HepG2 (cell line): ENCODE data around the gene ALOXE3. TPM values are rescaled to one million over a fixed set of nuclear protein-coding genes. Genes with fewer than 3 reads are reported as not detected.

ENCODE experiments used
- ASH2L ChIP-seq: fragments of 300-600, 200-600 bp; sonication (generic); IDR thresholded peaks from 2 replicates; pipeline ENCODE4 v1.7.0; 2017; ENCODE audit warnings: low read depth, mild to moderate bottlenecking, moderate library complexity, mixed read lengths, low read length; ENCODE audit not compliant: insufficient read length
- CREB3 ChIP-seq: sonication (generic); formaldehyde crosslinking; IDR thresholded peaks from 2 replicates; pipeline ENCODE4 v1.5.0; 2020; ENCODE audit warnings: missing genetic modification reagents
- DMTF1 ChIP-seq: sonication (generic); formaldehyde crosslinking; IDR thresholded peaks from 2 replicates; pipeline ENCODE4 v1.4.0; 2020; ENCODE audit warnings: mild to moderate bottlenecking, missing genetic modification reagents
- HNF4A ChIP-seq: sonication (generic); formaldehyde crosslinking; IDR thresholded peaks from 2 replicates; pipeline ENCODE4 v1.4.0; 2020; ENCODE audit warnings: missing genetic modification reagents
- MYC ChIP-seq: sonication (generic); formaldehyde crosslinking; IDR thresholded peaks from 2 replicates; pipeline ENCODE4 v1.9.0; 2021; ENCODE audit warnings: missing genetic modification reagents, borderline replicate concordance
- NFIC ChIP-seq: IDR thresholded peaks from 2 replicates; pipeline ENCODE4 v1.6.1; 2012; ENCODE audit warnings: mild to moderate bottlenecking, low read length, inconsistent platforms
- NFYB ChIP-seq: sonication (generic); formaldehyde crosslinking; IDR thresholded peaks from 2 replicates; pipeline ENCODE4 v1.4.0; 2020; ENCODE audit warnings: missing genetic modification reagents
- NR2F2 ChIP-seq: IDR thresholded peaks from 2 replicates; pipeline ENCODE4 v1.6.1; 2012; ENCODE audit warnings: low read depth, inconsistent platforms, borderline replicate concordance
- RAD21 ChIP-seq: fragments of 450-650 bp; formaldehyde crosslinking; IDR thresholded peaks from 2 replicates; pipeline ENCODE4 v1.5.0; 2020; ENCODE audit warnings: mild to moderate bottlenecking
- ZBTB20 ChIP-seq: sonication (generic); formaldehyde crosslinking; IDR thresholded peaks from 2 replicates; pipeline ENCODE4 v1.8.1; 2023; ENCODE audit warnings: missing genetic modification reagents, low read depth, mild to moderate bottlenecking, borderline replicate concordance
- ZNF142 ChIP-seq: sonication (generic); formaldehyde crosslinking; IDR thresholded peaks from 2 replicates; pipeline ENCODE4 v1.4.0; 2020; ENCODE audit warnings: missing genetic modification reagents
- ZNF232 ChIP-seq: sonication (generic); formaldehyde crosslinking; IDR thresholded peaks from 2 replicates; pipeline ENCODE4 v1.4.0; 2020; ENCODE audit warnings: missing genetic modification reagents, borderline replicate concordance
- ZNF576 ChIP-seq: sonication (generic); formaldehyde crosslinking; IDR thresholded peaks from 2 replicates; pipeline ENCODE4 v1.4.0; 2020; ENCODE audit warnings: mild to moderate bottlenecking, missing genetic modification reagents
- ZNF704 ChIP-seq: sonication (generic); formaldehyde crosslinking; IDR thresholded peaks from 2 replicates; pipeline ENCODE4 v1.8.1; 2023; ENCODE audit warnings: mild to moderate bottlenecking, inconsistent platforms, moderate library complexity, missing genetic modification reagents, borderline replicate concordance
- ZNF780A ChIP-seq: sonication (generic); formaldehyde crosslinking; IDR thresholded peaks from 2 replicates; pipeline ENCODE4 v1.8.0; 2022; ENCODE audit warnings: mild to moderate bottlenecking, missing genetic modification reagents, moderate library complexity
- ZSCAN9 ChIP-seq: IDR thresholded peaks from 2 replicates; pipeline ENCODE4 v1.6.1; 2016; ENCODE audit warnings: borderline replicate concordance
- polyA plus RNA-seq, 8 experiments: library from polyadenylated mRNA; depleted of rRNA in 3 of 8; stranded (reverse) in 7 of 8; unstranded in 1 of 8; fragments of >200 nt; fragmentation: Illumina TruSeq in 4 of 8; extraction: Trizol in 4 of 8; gene quantifications; 2 replicates each; pipeline versions ENCODE4 v1.2.1 to v1.2.3, GENCODE V29; 2011 to 2016; ENCODE audit warnings: low read depth in 4 of 8, missing spikeins in 1 of 8, mixed read lengths in 1 of 8; ENCODE audit not compliant: insufficient read depth in 1 of 8
- total RNA-seq, 5 experiments: library from RNA; depleted of rRNA; stranded (reverse); fragments of >200 nt; fragmentation: Illumina TruSeq; extraction: Trizol; gene quantifications; 2 replicates each; pipeline ENCODE4 v1.2.3, GENCODE V29; 2016; ENCODE audit warnings: low read depth in 1 of 5

The ALOXE3 gene
- total and polyA plus RNA-seq, 2 of the 13 experiments (the other 11 are each of a cell fraction or from before 2014, with no cell fraction given) = 0.07 TPM; not detected in 1

- TF ChIP-seq DMTF1 (CRISPR knock-in tag) (no peak), NR2F2 (peak; percentile 63; the same call in 1 of the 2 replicates), ZSCAN9 (CRISPR knock-in tag) (0 out of 2 replicates have a peak, but pooled peaks have one; percentile 13), NFYB (CRISPR knock-in tag) (0 out of 2 replicates have a peak, but pooled peaks have one; percentile 4), ZNF232 (peak; percentile 37; the same call in 1 of the 2 replicates), ASH2L (peak; percentile 63), ZNF576 (no peak), ZBTB20 (0 out of 2 replicates have a peak, but pooled peaks have one; percentile 29), ZNF780A (CRISPR knock-in tag) (no peak), CREB3 (CRISPR knock-in tag) (no peak), NFIC (no peak; the same call in 1 of the 2 replicates), ZNF142 (CRISPR knock-in tag) (no peak), MYC (CRISPR knock-in tag) (0 out of 2 replicates have a peak, but pooled peaks have one; percentile 28), ZNF704 (CRISPR knock-in tag) (0 out of 2 replicates have a peak, but pooled peaks have one; percentile 51), HNF4A (CRISPR knock-in tag) (peak; percentile 43; the same call in 1 of the 2 replicates), RAD21 (CRISPR knock-in tag) (peak; percentile 53; the same call in 1 of the 2 replicates)
These were observed 661 bp upstream of the ALOXE3 start (continued) for GRCh38 chr17:8118769-8119580.
